Endothelial cell (in vitro differentiated cells): ENCODE results near the gene SELENOF. TPM values are rescaled to one million over a fixed set of nuclear protein-coding genes. Genes with fewer than 3 reads are reported as not detected.

Experiments
- DNase-seq: peaks from one replicate; pipeline ENCODE4 v3.0.0; 2021; ENCODE audit warnings: low spot score
- H3K27ac Mint-ChIP-seq: one replicate; pipeline ENCODE4 v1.8.0; 2021; ENCODE audit warnings: mixed read lengths, inconsistent platforms; ENCODE audit not compliant: unreplicated experiment
- H3K27me3 Mint-ChIP-seq: one replicate; pipeline ENCODE4 v1.8.0; 2021; ENCODE audit warnings: mild to moderate bottlenecking, moderate library complexity, mixed read lengths, inconsistent platforms; ENCODE audit not compliant: unreplicated experiment
- H3K36me3 Mint-ChIP-seq: one replicate; pipeline ENCODE4 v1.8.0; 2021; ENCODE audit warnings: mild to moderate bottlenecking, low read depth, mixed read lengths, inconsistent platforms; ENCODE audit not compliant: unreplicated experiment
- H3K4me1 Mint-ChIP-seq: one replicate; pipeline ENCODE4 v1.8.0; 2021; ENCODE audit warnings: mild to moderate bottlenecking, mixed read lengths, inconsistent platforms; ENCODE audit not compliant: unreplicated experiment
- H3K4me3 Mint-ChIP-seq: one replicate; pipeline ENCODE4 v1.8.0; 2021; ENCODE audit warnings: mild to moderate bottlenecking, mixed read lengths, inconsistent platforms; ENCODE audit not compliant: unreplicated experiment
- H3K9me3 Mint-ChIP-seq: one replicate; pipeline ENCODE4 v1.8.0; 2021; ENCODE audit warnings: mixed read lengths, inconsistent platforms; ENCODE audit not compliant: unreplicated experiment
- CTCF ChIP-seq: fragments of 200-600 bp; sonication (generic); IDR thresholded peaks from one replicate; pipeline ENCODE4 v1.5.0; 2021; ENCODE audit warnings: antibody characterized with exemption; ENCODE audit not compliant: unreplicated experiment
- total RNA-seq: library from RNA; stranded (reverse); fragmentation: NEBNext Ultra II Directional; extraction: Animal tissue kit (Norgen Biotek cat#: 25700); gene quantifications from one replicate; pipeline ENCODE4 v1.2.1, GENCODE V29; 2021; ENCODE audit not compliant: unreplicated experiment

The SELENOF gene
- total RNA-seq, 1 donor from 2014 or later = 131 TPM

- Mint-ChIP-seq H3K27ac (no peak overlapping the region), H3K4me3 (no peak overlapping the region), H3K27me3 (no peaks in the 10 kb centered on the region), H3K4me1 (peaks cover 5% of the 10 kb centered on the region), H3K9me3 (no peaks in the 10 kb centered on the region), H3K36me3 (peaks cover 8% of the 10 kb centered on the region)
- DNase-seq = no peak
- no peak for TF ChIP-seq CTCF
These were observed 25.6 kb downstream of the SELENOF start for GRCh38 chr1:86888327-86888726.

GRCh38 chr1:86887479-86888162 is 26.3 kb downstream of the SELENOF start:
- H3K4me3 Mint-ChIP-seq = no peak overlapping the region

GRCh38 chr1:86875722-86876121 is 38.2 kb downstream of the SELENOF start:
- Mint-ChIP-seq H3K36me3 (peaks cover 3% of the 10 kb centered on the region), H3K27ac (no peak overlapping the region), H3K9me3 (no peaks in the 10 kb centered on the region), H3K4me3 (no peak overlapping the region), H3K27me3 (no peaks in the 10 kb centered on the region), H3K4me1 (no peaks in the 10 kb centered on the region)
- DNase-seq = no peak
- TF ChIP-seq CTCF = no peak

More at GRCh38 chr1:86887479-86888162, 26.3 kb downstream of the SELENOF start:
- no peak for TF ChIP-seq CTCF
- no peak for DNase-seq
- Mint-ChIP-seq H3K9me3 (no peaks in the 10 kb centered on the region), H3K27me3 (no peaks in the 10 kb centered on the region), H3K36me3 (peaks cover 8% of the 10 kb centered on the region), H3K27ac (no peak overlapping the region), H3K4me1 (peaks cover 5% of the 10 kb centered on the region)

GRCh38 chr1:86872086-86872485 is 41.8 kb downstream of the SELENOF start:
- no peak for DNase-seq
- H3K27me3 Mint-ChIP-seq = no peaks in the 10 kb centered on the region
- peaks cover 3% of the 10 kb centered on the region for H3K36me3 Mint-ChIP-seq
- H3K9me3 Mint-ChIP-seq = no peaks in the 10 kb centered on the region
- H3K4me3 Mint-ChIP-seq = no peak overlapping the region
- TF ChIP-seq CTCF = no peak
- peaks cover 2% of the 10 kb centered on the region for H3K4me1 Mint-ChIP-seq
- no peak overlapping the region for H3K27ac Mint-ChIP-seq

- TF ChIP-seq CTCF = no peak
- DNase-seq = no peak
- Mint-ChIP-seq H3K36me3 (peaks cover 3% of the 10 kb centered on the region), H3K4me3 (no peak overlapping the region), H3K9me3 (no peaks in the 10 kb centered on the region), H3K27me3 (no peaks in the 10 kb centered on the region), H3K4me1 (peaks cover 2% of the 10 kb centered on the region), H3K27ac (no peak overlapping the region)
These were observed 42.9 kb downstream of the SELENOF start for GRCh38 chr1:86871001-86871400.
